SH-SY5Y (cell line): ENCODE data around the gene IFI6.

Source experiments
- GATA2 ChIP-seq: IDR thresholded peaks from 2 replicates; pipeline ENCODE4 v1.6.1; 2011; ENCODE audit warnings: mild to moderate bottlenecking, low read depth, low read length
- GATA3 ChIP-seq: IDR thresholded peaks from 2 replicates; pipeline ENCODE4 v1.6.1; 2011; ENCODE audit warnings: low read depth, mild to moderate bottlenecking, low read length, moderate library complexity

IFI6 gene

GRCh38 chr1:27662261-27662660 is 9.7 kb downstream of the IFI6 start:
- TF ChIP-seq GATA2 (no peak), GATA3 (no peak)

GRCh38 chr1:27661412-27662075 is 10.4 kb downstream of the IFI6 start:
- TF ChIP-seq GATA3 (no peak), GATA2 (no peak)

GRCh38 chr1:27660300-27660835 is 11.6 kb downstream of the IFI6 start:
- TF ChIP-seq GATA2: no peak
- TF ChIP-seq GATA3: no peak

GRCh38 chr1:27659497-27660299 is 12.3 kb downstream of the IFI6 start:
- TF ChIP-seq GATA3: no peak
- peak; percentile 43 for TF ChIP-seq GATA2

- TF ChIP-seq GATA2: no peak
- TF ChIP-seq GATA3: no peak
Measured at GRCh38 chr1:27658951-27659496, 13.0 kb downstream of the IFI6 start.

GRCh38 chr1:27656157-27656893 is 15.7 kb downstream of the IFI6 start:
- TF ChIP-seq GATA3: no peak
- no peak for TF ChIP-seq GATA2

GRCh38 chr1:27655151-27655937 is 16.6 kb downstream of the IFI6 start:
- TF ChIP-seq GATA2 (no peak), GATA3 (no peak)

GRCh38 chr1:27652111-27652864 is 19.7 kb downstream of the IFI6 start:
- TF ChIP-seq GATA3 (no peak), GATA2 (no peak)

GRCh38 chr1:27650539-27651175 is 21.3 kb downstream of the IFI6 start:
- no peak for TF ChIP-seq GATA3
- no peak for TF ChIP-seq GATA2

- TF ChIP-seq GATA2: no peak
- no peak for TF ChIP-seq GATA3
Measured at GRCh38 chr1:27650171-27650538, 21.8 kb downstream of the IFI6 start.

- no peak for TF ChIP-seq GATA2
- TF ChIP-seq GATA3: no peak
Measured at GRCh38 chr1:27649306-27649635, 22.7 kb downstream of the IFI6 start.

- TF ChIP-seq GATA3 (no peak), GATA2 (no peak)
Measured at GRCh38 chr1:27648602-27649305, 23.2 kb downstream of the IFI6 start.

- TF ChIP-seq GATA2 (no peak), GATA3 (no peak)
Measured at GRCh38 chr1:27647328-27647727, 24.7 kb downstream of the IFI6 start.
